Tibial nerve (tissue), 4 donors: ENCODE results near the gene BCL2. TPM values are rescaled to one million over a fixed set of nuclear protein-coding genes. Genes with fewer than 3 reads are reported as not detected.

Source experiments
- DNase-seq, 2 donors: peaks; one replicate each; pipeline ENCODE4 v3.0.0-alpha.2; 2019; ENCODE audit warnings: low spot score in 2 of 2
- H3K27ac ChIP-seq, 4 donors: fragments of 200-600 bp; sonication (generic) in 3 of 4; one replicate each; pipeline ENCODE4 v1.5.1; 2017 to 2019; ENCODE audit warnings: mild to moderate bottlenecking in 1 of 4
- H3K27me3 ChIP-seq, 2 donors: fragments of 200-600 bp; sonication (generic) in 1 of 2; one replicate each; pipeline versions ENCODE4 v1.5.1 to v1.6.0; 2017 to 2019
- H3K36me3 ChIP-seq, 3 donors: fragments of 200-600 bp; sonication (generic); one replicate each; pipeline ENCODE4 v1.5.1; 2018 to 2019
- H3K4me1 ChIP-seq, 4 donors: fragments of 200-600 bp; sonication (generic) in 3 of 4; one replicate each; pipeline ENCODE4 v1.5.1; 2017 to 2019
- H3K4me3 ChIP-seq, 4 donors: fragments of 200-600 bp; sonication (generic) in 3 of 4; one replicate each; pipeline ENCODE4 v1.5.1; 2017 to 2019; ENCODE audit warnings: mild to moderate bottlenecking in 1 of 4, moderate library complexity in 1 of 4
- H3K9me3 ChIP-seq, 4 donors: fragments of 200-600 bp; sonication (generic) in 3 of 4; one replicate each; pipeline ENCODE4 v1.5.1; 2017 to 2019
- CTCF ChIP-seq, 5 experiments: fragments of 200-600 bp in 3 of 5; fragments of 450-650 bp in 2 of 5; sonication (generic) in 3 of 5; IDR thresholded peaks; one replicate each; pipeline ENCODE4 v1.5.1; 2016 to 2019; ENCODE audit warnings: antibody characterized with exemption in 5 of 5, mild to moderate bottlenecking in 3 of 5, moderate library complexity in 2 of 5
- EP300 ChIP-seq, 2 donors: sonication (generic); formaldehyde crosslinking; IDR thresholded peaks; one replicate each; pipeline ENCODE4 v1.6.1; 2017; ENCODE audit warnings: antibody characterized with exemption in 2 of 2, mild to moderate bottlenecking in 1 of 2
- POLR2A ChIP-seq, 2 donors: fragments of 450-650 bp; IDR thresholded peaks; one replicate each; pipeline ENCODE4 v1.6.1; 2017; ENCODE audit warnings: antibody characterized with exemption in 2 of 2, mild to moderate bottlenecking in 2 of 2, moderate library complexity in 2 of 2
- WGBS, 2 donors: methylation state at CpG; one replicate each; pipeline ENCODE4 v1.1.5; 2018; 5-methylcytosine and 5-hydroxymethylcytosine counted together
- total RNA-seq, 4 donors: library from RNA; depleted of rRNA; stranded (reverse); fragments of >200 nt; gene quantifications; one replicate each; pipeline ENCODE4 v1.1.0, GENCODE V29; 2016

Gene BCL2
- total RNA-seq, 4 donors from 2014 or later = 54.7 to 79.1 (median 67.0) TPM

GRCh38 chr18:63283305-63284094 lies 36.1 kb downstream of the BCL2 start:
- no peak for TF ChIP-seq CTCF (IDR thresholded peaks at IDR 0.05)
- no peak for TF ChIP-seq POLR2A (IDR thresholded peaks at IDR 0.05)
- no peak for TF ChIP-seq EP300 (IDR thresholded peaks at IDR 0.05)
- DNase-seq = no peak
- Histone ChIP-seq H3K27me3 (no peaks in the 10 kb centered on the region), H3K4me3 (no peak overlapping the region), H3K9me3 (no peaks in the 10 kb centered on the region), H3K27ac (peak overlapping the region in 2 of 4 donors; percentile 60 to 76), H3K36me3 (peaks cover 0 to 5% (median 0%) of the 10 kb centered on the region in 3 donors), H3K4me1 (peaks cover 0 to 77% (median 45%) of the 10 kb centered on the region in 4 donors)
- 67 to 75% methylated on average over 16 of the region's 16 CpGs for WGBS, 2 donors

- DNase-seq = no peak
- Histone ChIP-seq H3K36me3 (peaks cover 0 to 5% (median 0%) of the 10 kb centered on the region in 3 donors), H3K9me3 (no peaks in the 10 kb centered on the region), H3K4me1 (peaks cover 0 to 77% (median 46%) of the 10 kb centered on the region in 4 donors), H3K4me3 (no peak overlapping the region), H3K27ac (peak overlapping the region in 2 of 4 donors; percentile 60 to 76), H3K27me3 (no peaks in the 10 kb centered on the region)
- TF ChIP-seq CTCF (IDR thresholded peaks at IDR 0.05) = no peak
- no peak for TF ChIP-seq POLR2A (IDR thresholded peaks at IDR 0.05)
- no peak for TF ChIP-seq EP300 (IDR thresholded peaks at IDR 0.05)
These were observed 36.8 kb downstream of the BCL2 start for GRCh38 chr18:63282793-63283192.

GRCh38 chr18:63273222-63273927 lies 46.2 kb downstream of the BCL2 start:
- no peak for DNase-seq
- no peak overlapping the region for H3K4me3 ChIP-seq
- no peaks in the 10 kb centered on the region for H3K36me3 ChIP-seq
- no peaks in the 10 kb centered on the region for H3K27me3 ChIP-seq
- H3K9me3 ChIP-seq = no peaks in the 10 kb centered on the region
- TF ChIP-seq EP300 (IDR thresholded peaks at IDR 0.05) = no peak
- TF ChIP-seq POLR2A (IDR thresholded peaks at IDR 0.05) = no peak
- no peak for TF ChIP-seq CTCF (IDR thresholded peaks at IDR 0.05)
- peak overlapping the region in 1 of 4 donors; percentile 70 for H3K27ac ChIP-seq
- WGBS, 2 donors = 83 to 88% methylated on average over 13 of the region's 13 CpGs
- H3K4me1 ChIP-seq = peaks cover 0 to 51% (median 28%) of the 10 kb centered on the region in 4 donors

GRCh38 chr18:63272638-63273037 lies 46.9 kb downstream of the BCL2 start:
- H3K9me3 ChIP-seq = no peaks in the 10 kb centered on the region
- H3K36me3 ChIP-seq = no peaks in the 10 kb centered on the region
- H3K27ac ChIP-seq = peak overlapping the region in 3 of 4 donors; percentile 29 to 70 (median 69)
- TF ChIP-seq EP300 (IDR thresholded peaks at IDR 0.05) (no peak), POLR2A (IDR thresholded peaks at IDR 0.05) (no peak), CTCF (IDR thresholded peaks at IDR 0.05) (no peak)
- no peak overlapping the region for H3K4me3 ChIP-seq
- no peak for DNase-seq
- 84 to 86% methylated on average over 1 of the region's 1 CpG for WGBS, 2 donors
- no peaks in the 10 kb centered on the region for H3K27me3 ChIP-seq
- H3K4me1 ChIP-seq = peaks cover 0 to 51% (median 28%) of the 10 kb centered on the region in 4 donors

GRCh38 chr18:63271881-63272299 lies 47.7 kb downstream of the BCL2 start:
- peak in 1 of 2 donors; percentile 24 for DNase-seq
- no peaks in the 10 kb centered on the region for H3K9me3 ChIP-seq
- H3K4me1 ChIP-seq = peaks cover 0 to 53% (median 31%) of the 10 kb centered on the region in 4 donors
- no peaks in the 10 kb centered on the region for H3K27me3 ChIP-seq
- TF ChIP-seq EP300 (IDR thresholded peaks at IDR 0.05) (peak in 1 of 2 donors; percentile 60), CTCF (IDR thresholded peaks at IDR 0.05) (no peak)
- WGBS, 2 donors = 64 to 68% methylated on average over 3 of the region's 3 CpGs
- H3K36me3 ChIP-seq = no peaks in the 10 kb centered on the region
- H3K4me3 ChIP-seq = no peak overlapping the region
- peak overlapping the region; percentile 1 to 70 (median 49) for H3K27ac ChIP-seq
